GM21390 (cell line): ENCODE results near the gene GH1.
"Not testable (repeated sequence)": the region's sequence is repeated elsewhere in the genome, so short reads cannot be mapped to it uniquely, and the experiment has no call there.

Source experiments
- ATAC-seq: cut with Tn5 transposase; IDR thresholded peaks from one replicate; pipeline ENCODE4 v1.9.1; 2021; ENCODE audit not compliant: unreplicated experiment

GH1 gene

GRCh38 chr17:63918789-63919305, at the start of gene GH1:
Gene GH1 (minus strand): TSS chr17:63918839. CDS start chr17:63918776, 63 bp downstream.
- ATAC-seq, result not testable (repeated sequence)

DNA sequence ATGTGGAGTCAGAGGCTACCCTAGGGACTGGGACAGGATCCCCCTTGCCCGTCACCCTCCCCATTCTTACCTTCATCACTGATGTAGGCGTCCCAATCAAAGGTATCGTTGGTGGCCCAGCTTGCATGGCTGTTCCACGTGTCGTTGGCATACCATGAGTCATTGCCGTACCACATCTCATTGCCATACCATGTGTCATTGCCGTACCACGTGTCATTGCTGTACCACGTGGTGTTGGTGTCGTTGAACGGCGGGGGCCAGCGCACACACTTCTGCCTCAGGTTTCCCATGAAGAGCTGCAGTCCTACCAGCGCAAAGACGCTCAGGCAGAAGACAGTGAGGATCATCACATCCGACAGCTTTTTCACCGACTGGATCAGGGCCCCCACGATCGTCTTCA, 49.3 kb upstream of the GH1 start:
- no peak for ATAC-seq

DNA sequence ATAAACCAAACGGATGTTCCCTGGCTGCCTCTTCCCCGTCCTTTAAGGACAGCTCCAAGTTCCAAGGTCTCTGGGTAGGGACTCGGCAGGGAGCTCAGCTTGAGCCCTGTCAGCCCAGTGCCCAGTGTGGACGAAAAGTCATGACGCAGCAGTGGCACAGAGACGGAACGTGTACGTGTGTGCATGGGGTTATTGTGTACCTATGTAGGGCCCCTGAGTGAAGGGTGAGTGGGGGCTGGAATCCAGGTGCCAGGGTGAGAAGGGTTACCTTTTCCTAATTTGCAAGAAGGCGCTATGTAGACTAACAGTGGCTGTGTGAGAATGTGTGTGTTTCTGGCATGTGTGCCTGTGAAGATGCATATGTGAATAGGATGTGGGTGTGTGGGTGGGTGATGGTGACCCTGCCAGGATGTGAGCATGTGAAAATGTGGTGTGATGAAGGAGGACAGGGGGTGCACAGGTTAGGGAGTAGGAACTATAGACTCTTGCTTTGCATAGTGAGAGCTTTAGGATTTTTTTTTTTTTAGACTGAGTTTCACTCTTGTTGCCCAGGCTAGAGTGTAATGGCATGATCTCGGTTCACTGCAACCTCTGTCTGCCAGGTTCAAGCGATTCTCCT, 48.1 kb upstream of the GH1 start:
- no peak for ATAC-seq

- ATAC-seq, result no peak
Observed at GRCh38 chr17:63963123-63963522, 44.5 kb upstream of the GH1 start.

DNA sequence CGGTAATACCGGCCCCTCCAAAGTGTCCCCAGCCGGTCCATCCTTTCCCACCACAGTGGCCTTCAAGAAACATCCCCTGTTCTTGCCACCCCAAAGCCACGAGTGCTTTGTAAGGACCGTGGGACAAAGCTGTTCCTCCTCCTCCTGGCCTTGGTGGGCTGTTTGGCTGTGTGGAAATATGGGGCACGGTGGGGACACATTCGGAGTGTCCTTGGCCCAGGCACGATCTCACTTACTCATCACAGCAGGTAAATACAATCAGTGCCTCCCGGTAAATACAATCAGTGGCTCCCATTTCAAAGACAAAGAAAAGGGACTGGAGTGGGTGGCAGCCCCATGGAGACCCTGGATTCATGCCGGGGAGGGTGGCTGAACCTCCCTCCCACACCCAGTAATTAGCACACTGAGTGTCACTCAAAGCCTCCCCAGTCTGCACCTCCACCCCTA, 43.7 kb upstream of the GH1 start:
- ATAC-seq, result no peak

DNA sequence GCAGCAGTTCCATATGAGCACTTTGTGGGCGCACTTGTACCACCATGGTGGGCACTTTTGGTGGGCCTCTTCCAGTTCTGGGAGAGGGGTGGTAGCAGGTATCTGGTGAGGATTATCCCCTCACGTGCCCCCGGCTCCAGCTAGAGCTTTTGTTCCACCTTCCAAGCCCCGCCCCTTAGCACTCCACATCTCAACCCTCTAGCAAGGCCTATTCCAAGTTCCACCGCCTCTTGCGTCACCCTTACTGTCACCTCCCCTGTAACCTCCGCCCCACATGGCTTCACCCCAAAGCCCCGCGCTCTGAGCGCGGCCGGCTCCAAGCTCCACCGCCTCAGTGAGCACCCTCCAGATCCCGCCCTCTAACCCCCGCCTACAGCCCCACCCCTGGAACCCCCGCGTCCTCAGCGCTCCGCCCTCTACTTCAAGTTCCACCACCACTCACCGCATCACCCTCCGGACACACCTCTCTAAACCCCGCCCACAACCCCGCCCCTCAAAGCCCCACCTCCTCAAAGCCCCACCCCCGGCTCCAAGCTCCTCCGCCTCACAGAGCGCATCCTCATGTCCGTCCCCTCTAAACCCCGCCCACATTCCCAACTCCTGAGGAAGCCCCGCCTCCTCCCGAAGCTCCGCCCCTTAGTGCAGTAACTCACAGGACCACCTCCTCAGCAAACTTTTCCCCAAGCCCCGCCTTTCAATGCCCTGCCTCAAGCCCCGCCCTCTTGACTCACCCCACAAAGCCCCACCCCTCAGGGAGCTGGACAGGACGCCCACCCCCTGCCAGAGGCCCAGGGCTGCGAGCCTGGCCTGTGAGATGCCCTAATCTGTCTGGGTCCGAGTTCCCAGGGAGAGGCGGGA, 42.9 kb upstream of the GH1 start:
- no peak for ATAC-seq

DNA sequence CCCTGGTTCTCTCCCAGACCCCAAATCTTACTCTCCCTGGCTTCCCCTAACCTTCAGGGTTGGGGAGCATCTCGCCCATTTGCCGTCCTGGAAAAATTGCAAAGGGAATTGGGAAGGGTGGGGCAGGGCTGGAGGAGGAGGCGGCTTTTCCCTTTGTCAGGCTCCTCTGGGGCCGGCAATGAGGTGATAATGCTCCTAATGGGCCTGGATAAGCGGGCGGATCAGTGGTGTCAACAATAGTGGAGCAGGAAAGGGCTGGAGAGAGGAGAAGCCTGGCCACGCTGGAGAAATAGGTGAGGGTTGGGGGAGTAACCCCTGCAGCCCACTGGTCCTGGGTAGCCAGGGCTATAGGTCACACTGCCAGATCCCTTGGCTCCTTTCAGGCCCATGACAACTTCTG, 41.8 kb upstream of the GH1 start:
- ATAC-seq, result no peak

GRCh38 chr17:63960006-63960405, 41.4 kb upstream of the GH1 start:
- no peak for ATAC-seq

GRCh38 chr17:63956296-63956920, 37.8 kb upstream of the GH1 start:
- ATAC-seq, result no peak

DNA sequence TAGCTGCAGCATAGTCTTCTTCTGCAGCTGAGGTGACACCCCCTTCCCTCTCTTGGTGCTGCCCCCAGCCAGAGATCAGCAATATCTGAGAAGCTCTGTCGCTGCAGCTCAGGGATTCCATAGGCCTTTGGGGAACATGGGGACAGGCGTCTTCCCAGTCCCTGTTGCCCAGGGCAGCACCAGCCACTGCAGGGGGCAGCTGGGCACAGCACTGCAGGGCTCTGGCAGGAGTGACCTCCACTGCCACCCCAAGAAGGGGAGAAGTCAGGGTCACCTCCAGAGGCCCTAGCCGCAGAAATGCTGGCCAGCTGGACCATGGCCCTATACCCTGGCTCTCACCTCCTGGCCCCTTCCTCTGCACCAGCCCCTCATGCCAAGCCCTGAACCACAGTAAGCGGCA, 37.2 kb upstream of the GH1 start:
- ATAC-seq, result no peak

GRCh38 chr17:63955232-63955631, 36.6 kb upstream of the GH1 start:
- no peak for ATAC-seq

DNA sequence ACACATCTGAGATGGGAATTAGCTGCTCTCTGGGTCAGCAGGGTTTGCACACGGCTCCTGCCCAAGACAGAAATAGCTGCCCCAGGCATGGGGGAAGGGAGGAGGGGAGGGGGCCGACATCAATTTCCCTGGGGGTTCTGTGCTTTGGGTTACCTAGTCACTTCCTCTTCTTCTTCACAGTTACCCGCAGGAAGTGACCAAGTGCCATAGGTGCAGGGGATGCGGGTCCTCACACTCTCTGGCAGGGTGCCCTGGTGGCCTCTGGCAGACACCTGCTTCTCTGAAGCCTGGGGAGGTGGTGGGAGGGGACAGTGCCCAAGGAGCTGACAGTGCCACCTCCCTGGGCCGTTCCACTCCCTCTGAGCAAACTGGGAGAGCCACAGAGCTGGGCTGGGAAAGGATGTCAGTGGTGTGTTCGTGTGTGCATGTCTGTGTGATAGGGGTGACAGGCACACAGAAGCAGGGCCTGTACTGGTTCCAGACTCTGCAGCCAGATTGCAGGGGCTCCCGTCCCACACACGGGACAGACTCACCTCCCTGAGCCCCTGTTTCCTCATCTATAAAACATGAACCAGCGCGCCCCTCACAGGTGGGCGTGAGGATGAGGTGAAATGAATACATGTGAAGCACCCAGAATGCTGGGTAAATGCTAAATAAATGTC, 35.9 kb upstream of the GH1 start:
- ATAC-seq, result no peak

DNA sequence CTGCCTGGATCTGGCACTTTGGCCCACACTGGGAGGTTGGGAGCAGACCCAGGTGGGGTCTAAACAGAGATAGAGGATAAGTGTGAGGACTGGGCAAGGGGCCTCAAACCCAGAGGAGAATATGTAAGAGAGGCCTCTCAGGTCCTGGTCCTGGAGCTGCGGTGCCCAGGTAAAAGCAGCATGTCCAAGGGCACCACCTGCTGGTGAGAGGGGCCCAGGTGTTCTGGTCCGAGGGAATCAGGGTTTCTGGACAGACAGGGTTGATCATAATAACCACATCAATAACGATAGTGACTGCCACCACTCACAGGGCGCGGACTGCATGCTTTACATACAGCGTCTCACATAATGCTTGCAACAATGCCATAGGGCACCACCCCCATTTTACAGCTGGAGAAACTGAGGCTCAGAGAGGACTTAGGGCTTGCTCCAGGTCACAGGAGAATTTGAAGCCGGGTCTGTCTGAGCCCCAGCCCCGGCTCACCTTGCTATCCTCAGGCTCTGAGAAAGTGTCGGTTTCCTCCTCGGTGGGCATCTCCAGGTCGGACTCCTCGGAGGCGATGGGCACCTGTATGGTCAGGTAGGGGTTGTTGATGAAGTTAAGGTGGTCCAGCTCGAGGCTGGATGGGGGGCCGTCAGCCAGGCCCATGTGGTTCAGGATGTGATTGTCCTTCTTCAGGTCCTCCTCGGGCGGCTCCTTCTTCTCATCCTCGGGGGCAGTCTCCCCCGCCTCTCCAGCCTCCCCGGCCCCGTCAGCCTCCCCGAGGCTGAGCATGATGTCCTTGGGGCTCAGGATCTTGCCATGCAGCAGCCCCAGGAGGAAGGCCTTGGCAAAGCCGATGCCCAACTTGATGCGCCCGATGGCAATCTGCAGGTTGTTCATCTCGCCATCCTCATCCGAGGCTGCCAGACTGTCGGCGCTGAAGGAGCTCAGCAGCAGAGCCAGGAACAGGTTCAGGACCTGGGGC, 32.6 kb upstream of the GH1 start:
- no peak for ATAC-seq

DNA sequence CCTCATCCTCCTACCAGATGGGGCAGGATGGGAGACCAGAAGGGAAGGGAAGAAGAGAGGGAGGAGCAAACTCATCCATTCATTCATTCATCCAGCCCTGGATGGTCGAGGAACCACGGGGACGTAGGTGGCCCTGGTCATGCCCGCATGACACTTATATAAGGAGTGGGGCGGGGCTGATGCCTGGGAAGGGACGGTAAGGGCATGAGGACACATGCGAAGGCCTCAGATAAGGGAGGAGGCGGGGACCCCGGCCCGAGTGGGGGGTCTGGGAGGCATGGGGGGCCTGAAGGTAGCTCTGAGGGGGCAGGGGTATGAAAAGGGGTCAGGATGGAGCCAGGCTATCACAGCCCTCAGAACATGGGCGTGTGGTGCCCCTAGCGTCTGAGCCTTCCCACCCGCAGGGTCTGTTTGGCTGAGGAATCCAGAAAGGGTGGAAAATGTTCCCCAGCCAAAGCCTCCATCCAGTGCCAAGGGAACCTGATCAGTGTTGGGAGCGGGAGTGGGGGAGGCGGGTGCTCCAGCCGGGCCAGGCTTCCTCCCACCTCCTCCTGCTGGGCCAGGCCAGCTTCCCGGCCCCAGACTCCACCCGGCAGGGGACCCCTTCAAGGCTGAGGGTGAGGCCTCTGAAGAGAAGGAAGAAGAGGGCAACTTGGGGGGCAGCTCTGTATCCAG, 31.1 kb upstream of the GH1 start:
- ATAC-seq, result no peak

- no peak for ATAC-seq
Observed at GRCh38 chr17:63948521-63948920, 29.9 kb upstream of the GH1 start.

GRCh38 chr17:63947711-63948330, 29.2 kb upstream of the GH1 start:
- ATAC-seq, result no peak

DNA sequence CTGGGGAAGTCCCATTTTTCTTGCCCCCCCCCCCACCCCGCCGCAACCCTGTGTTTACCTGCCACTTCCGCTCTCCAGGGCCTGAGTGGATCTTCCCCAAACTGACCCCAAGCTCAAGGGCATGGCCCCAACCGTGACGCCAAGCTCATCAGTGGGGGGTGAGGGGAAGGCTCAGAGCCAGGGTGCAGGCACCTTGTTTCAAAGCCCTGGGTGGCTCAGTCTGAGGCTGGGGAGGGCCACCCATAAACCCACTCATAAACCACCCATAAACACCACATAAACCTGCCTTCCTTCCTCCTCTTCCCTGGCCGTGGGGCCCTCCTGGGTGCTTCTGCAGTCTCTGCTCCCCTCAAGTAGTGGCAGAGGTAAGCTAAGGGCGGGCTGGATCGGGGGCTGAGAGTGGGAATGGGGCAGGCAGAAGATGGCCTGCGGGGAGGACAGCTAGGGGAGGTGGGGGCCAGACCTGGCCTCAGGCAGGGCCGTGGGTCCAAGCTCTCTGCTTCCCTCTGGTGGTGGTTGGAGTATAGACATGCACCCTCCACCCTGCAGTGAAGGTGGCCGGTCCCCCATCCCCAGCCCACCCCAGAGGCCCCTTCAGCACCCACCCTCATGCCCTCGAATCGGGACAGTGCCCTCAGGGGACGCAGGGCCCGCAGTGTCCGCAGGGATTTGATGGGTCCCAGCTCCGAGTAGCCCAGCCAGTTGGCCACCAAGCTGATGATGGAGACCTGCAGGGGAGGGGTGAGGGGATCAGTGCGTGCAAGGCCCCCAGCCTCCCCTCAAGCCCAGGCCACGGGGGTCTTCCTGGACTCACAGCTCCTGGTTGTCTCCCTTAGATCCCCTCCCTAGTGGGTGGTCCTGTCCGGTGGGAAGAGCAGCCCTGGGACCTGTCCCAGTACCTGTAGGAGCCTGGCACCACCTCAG, 28.1 kb upstream of the GH1 start:
- no peak for ATAC-seq

- ATAC-seq, result no peak
Observed at GRCh38 chr17:63945784-63946439, 27.3 kb upstream of the GH1 start.
